ENCODE measurements around the gene BPTF.
"Not testable (repeated sequence)": the region's sequence is repeated elsewhere in the genome, so short reads cannot be mapped to it uniquely, and the experiment has no call there.

Gene BPTF

DNA sequence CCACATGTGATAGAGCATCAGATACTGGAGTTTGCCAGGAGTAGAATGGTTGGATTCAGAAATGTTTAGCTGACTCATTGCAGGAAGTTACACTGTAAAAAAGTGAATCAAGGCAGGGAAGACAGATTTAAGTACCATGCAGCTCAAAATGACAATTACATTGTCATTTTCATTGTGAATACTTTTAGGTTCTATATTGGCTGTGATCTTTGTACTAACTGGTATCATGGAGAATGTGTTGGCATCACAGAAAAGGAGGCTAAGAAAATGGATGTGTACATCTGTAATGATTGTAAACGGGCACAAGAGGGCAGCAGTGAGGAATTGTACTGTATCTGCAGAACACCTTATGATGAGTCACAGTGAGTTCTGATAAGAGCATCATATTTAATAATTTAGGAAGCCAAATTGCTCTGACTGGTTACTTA, 137.9 kb downstream of the BPTF start:
- H3K4me1 Mint-ChIP-seq; H3K9me3 Mint-ChIP-seq; H3K27ac Mint-ChIP-seq; H3K4me3 Mint-ChIP-seq; H3K27me3 Mint-ChIP-seq (ENCODE audit: low read depth, poor library complexity): not testable (repeated sequence)
- TF ChIP-seq, protein P1, sequence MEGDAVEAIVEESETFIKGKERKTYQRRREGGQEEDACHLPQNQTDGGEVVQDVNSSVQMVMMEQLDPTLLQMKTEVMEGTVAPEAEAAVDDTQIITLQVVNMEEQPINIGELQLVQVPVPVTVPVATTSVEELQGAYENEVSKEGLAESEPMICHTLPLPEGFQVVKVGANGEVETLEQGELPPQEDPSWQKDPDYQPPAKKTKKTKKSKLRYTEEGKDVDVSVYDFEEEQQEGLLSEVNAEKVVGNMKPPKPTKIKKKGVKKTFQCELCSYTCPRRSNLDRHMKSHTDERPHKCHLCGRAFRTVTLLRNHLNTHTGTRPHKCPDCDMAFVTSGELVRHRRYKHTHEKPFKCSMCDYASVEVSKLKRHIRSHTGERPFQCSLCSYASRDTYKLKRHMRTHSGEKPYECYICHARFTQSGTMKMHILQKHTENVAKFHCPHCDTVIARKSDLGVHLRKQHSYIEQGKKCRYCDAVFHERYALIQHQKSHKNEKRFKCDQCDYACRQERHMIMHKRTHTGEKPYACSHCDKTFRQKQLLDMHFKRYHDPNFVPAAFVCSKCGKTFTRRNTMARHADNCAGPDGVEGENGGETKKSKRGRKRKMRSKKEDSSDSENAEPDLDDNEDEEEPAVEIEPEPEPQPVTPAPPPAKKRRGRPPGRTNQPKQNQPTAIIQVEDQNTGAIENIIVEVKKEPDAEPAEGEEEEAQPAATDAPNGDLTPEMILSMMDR (IDR thresholded peaks at IDR 0.05): peak; percentile 65
- peaks cover 66% of the 10 kb centered on the region for H3K36me3 Mint-ChIP-seq (ENCODE audit: low read depth)
- DNase-seq: peak; percentile 70

DNA sequence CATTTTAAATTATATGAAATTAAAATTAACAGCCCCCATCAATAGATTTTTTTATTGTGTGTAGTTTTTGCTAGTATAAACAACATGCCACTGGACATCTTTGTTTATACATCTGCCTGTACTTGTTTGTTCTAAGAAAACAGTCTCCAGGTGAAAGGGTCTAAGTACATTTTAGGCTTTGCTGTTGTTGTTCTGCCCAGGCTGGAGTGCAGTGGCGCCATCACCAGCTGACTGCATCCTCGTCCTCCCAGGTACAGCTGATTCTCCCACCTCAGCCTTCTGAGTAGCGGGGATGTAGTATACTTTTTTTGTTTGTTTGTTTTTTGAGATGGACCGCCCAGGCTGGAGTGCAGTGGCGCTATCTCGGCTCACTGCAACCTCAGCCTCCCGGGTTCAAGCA, 145.5 kb downstream of the BPTF start:
- Mint-ChIP-seq H3K9me3 (no peaks in the 10 kb centered on the region), H3K4me1 (peaks cover 17% of the 10 kb centered on the region), H3K36me3 (ENCODE audit: low read depth) (peaks cover 58% of the 10 kb centered on the region), H3K4me3 (no peak overlapping the region), H3K27ac (no peak overlapping the region), H3K27me3 (ENCODE audit: low read depth, poor library complexity) (no peaks in the 10 kb centered on the region)
- TF ChIP-seq, protein P1 (IDR thresholded peaks at IDR 0.05): no peak
- no peak for DNase-seq

DNA sequence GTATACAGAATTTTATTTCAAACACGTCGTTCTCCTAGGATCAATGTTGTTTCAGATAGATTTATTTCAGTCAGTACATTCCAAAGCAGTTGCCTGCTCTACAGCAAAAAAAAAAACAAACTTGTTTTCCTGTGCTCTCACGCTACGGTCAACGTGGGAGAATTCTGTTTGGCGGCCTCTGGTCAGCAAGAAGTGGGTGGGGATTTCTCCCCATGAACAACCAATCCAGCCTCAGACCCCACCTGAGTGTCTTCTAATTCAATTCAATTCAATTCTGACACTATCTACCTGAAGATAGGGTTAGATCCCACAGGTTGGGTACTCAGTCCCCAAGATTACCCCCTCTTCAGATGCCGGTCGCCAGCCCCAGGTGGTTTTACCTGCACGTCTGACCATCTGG, 148.9 kb downstream of the BPTF start:
- peak overlapping the region; percentile 78 for H3K27ac Mint-ChIP-seq
- peaks cover 23% of the 10 kb centered on the region for H3K4me1 Mint-ChIP-seq
- no peaks in the 10 kb centered on the region for H3K9me3 Mint-ChIP-seq
- no peak overlapping the region for H3K4me3 Mint-ChIP-seq
- H3K27me3 Mint-ChIP-seq (ENCODE audit: low read depth, poor library complexity): no peaks in the 10 kb centered on the region
- TF ChIP-seq, protein P1 (IDR thresholded peaks at IDR 0.05): no peak
- H3K36me3 Mint-ChIP-seq (ENCODE audit: low read depth): peaks cover 56% of the 10 kb centered on the region
- no peak for DNase-seq

DNA sequence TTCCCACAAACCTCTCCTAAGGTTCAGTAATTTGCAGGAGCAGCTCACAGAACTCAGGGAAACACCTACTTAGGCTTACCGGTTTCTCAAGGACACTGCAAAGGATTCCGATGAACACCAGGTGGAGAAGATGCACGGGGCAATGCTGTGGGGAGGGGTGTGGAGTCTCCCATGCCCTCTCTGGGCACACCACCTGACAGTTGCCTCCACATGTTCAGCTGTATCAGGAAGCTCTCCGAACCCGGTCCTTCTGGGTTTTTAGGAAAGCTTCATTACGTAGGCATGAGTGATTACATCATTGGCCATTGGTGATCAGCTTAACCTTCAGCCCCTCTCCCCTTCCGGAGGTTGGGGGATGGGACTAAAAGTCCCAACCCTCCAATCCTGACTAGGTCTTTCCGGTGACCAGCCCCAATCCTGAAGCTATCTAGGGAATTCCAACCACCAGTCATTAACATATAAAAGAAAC, 149.3 kb downstream of the BPTF start:
- Mint-ChIP-seq H3K27me3 (ENCODE audit: low read depth, poor library complexity) (no peaks in the 10 kb centered on the region), H3K4me3 (no peak overlapping the region), H3K36me3 (ENCODE audit: low read depth) (peaks cover 56% of the 10 kb centered on the region), H3K4me1 (peaks cover 23% of the 10 kb centered on the region), H3K27ac (peak overlapping the region; percentile 78), H3K9me3 (no peaks in the 10 kb centered on the region)
- no peak for DNase-seq
- TF ChIP-seq, protein P1 (IDR thresholded peaks at IDR 0.05): no peak

DNA sequence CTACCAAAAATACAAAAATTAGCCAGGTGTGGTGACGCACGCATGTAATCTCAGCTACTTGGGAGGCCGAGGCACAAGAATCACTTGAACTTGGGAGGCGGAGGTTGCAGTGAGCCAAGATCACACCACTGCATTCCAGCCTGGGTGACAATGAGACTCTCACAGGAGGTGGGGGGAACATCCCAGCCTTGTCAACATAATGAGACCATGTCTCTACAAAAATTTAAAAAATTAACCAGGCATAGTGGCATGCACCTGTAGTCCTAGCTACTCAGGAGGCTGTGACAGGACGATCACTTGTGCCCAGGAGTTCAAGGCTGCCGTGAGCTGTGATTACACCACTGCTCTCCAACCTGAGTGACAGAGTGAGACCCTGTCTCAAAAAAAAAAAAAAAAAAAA, 151.0 kb downstream of the BPTF start:
- not testable (repeated sequence) for H3K27ac Mint-ChIP-seq; H3K27me3 Mint-ChIP-seq (ENCODE audit: low read depth, poor library complexity); H3K9me3 Mint-ChIP-seq; DNase-seq; H3K4me3 Mint-ChIP-seq
- Mint-ChIP-seq H3K4me1 (peaks cover 23% of the 10 kb centered on the region), H3K36me3 (ENCODE audit: low read depth) (peaks cover 53% of the 10 kb centered on the region)

DNA sequence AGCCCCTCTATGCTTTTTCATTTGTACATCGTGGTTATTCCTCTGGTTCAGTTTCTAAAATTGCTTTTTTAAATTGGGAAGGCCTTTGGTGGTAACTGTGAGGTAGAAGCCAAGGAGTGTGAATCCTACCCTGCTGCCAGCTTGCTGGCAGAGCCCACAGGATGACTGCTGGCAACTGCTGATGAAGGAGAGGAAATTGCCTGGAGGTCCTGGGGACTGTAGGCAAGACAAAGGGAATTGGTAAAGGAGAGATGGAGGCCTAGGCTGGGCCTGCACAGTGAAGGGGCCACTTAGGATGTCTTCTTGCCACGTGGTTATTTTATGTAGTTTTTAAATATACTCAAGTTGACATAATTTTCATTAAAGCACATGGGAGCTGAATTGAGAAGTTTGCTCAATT, 155.2 kb downstream of the BPTF start:
- no peaks in the 10 kb centered on the region for H3K9me3 Mint-ChIP-seq
- H3K27ac Mint-ChIP-seq: peak overlapping the region; percentile 92
- H3K4me3 Mint-ChIP-seq: no peak overlapping the region
- TF ChIP-seq, protein P1 (IDR thresholded peaks at IDR 0.05): no peak
- no peak for DNase-seq
- no peaks in the 10 kb centered on the region for H3K27me3 Mint-ChIP-seq (ENCODE audit: low read depth, poor library complexity)
- peaks cover 6% of the 10 kb centered on the region for H3K4me1 Mint-ChIP-seq
- peaks cover 48% of the 10 kb centered on the region for H3K36me3 Mint-ChIP-seq (ENCODE audit: low read depth)

DNA sequence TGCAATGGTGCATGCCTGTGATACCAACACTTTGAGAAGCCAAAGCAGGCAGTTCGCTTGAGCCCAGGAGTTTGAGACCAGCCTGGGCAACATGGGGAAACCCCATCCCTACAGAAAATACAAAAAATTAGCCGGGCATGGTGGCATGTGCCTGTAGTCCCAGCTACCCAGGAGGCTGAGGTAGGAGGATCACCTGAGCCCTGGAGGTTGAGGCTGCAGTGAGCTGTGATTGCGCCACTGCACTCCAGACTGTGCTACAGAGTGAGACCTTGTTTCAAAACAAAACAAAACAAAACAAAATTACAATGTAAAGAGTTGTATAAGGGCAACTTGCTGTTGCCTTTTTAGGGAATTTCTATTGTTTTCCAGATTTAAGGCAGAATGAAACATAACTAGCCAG, 155.6 kb downstream of the BPTF start:
- H3K4me3 Mint-ChIP-seq; H3K4me1 Mint-ChIP-seq; DNase-seq; H3K9me3 Mint-ChIP-seq; H3K27me3 Mint-ChIP-seq (ENCODE audit: low read depth, poor library complexity); H3K27ac Mint-ChIP-seq: not testable (repeated sequence)
- peaks cover 43% of the 10 kb centered on the region for H3K36me3 Mint-ChIP-seq (ENCODE audit: low read depth)

All from nephron progenitor cell (in vitro differentiated cells).